HCT116 (cell line): ENCODE measurements around the gene HFM1. TPM values are rescaled to one million over a fixed set of nuclear protein-coding genes. Genes with fewer than 3 reads are reported as not detected.

ENCODE experiments used
- ATAC-seq: fragments of 200-7000 bp; cut with Tn5 transposase; 2 replicates; pipeline ENCODE4 v1.9.1; 2020; ENCODE audit warnings: mild to moderate bottlenecking, moderate library complexity
- BruUV-seq: library from RNA; stranded (reverse); fragments of 400-500 nt; replicated peaks from 2 replicates; lab custom pipeline; 2021; lab: Mats Ljungman, UMichigan
- CTCF ChIA-PET: fragments of 300-600 bp; sonication (Branson Sonifier 250); formaldehyde crosslinking; loops from one replicate; lab custom pipeline; 2021; ENCODE audit warnings: antibody characterized with exemption; lab: Charles Lee
- POLR2A ChIA-PET: fragments of 300-600, 350-600 bp; sonication (Branson Sonifier 250); formaldehyde crosslinking; loops from one replicate; lab custom pipeline; 2021; ENCODE audit warnings: antibody characterized with exemption; lab: Charles Lee
- RAD21 ChIA-PET, 2 experiments: fragments of 300-600 bp; sonication (Branson Sonifier 250); formaldehyde crosslinking; loops; one replicate each; lab custom pipeline; 2023; ENCODE audit warnings: low total read pairs in 2 of 2; ENCODE audit not compliant: uncharacterized antibody in 2 of 2, unreplicated experiment in 2 of 2, low non-redundant PET in 1 of 2; lab: Charles Lee
- DNase-seq: peaks from one replicate; pipeline ENCODE4 v3.0.0-alpha.2; 2010; ENCODE audit warnings: low read depth, low spot score
- H2AFZ ChIP-seq: fragments of 200-600 bp; shearing (Covaris generic), sonication (generic); 2 replicates; pipeline ENCODE4 v1.6.1; 2017; ENCODE audit warnings: low read depth, mixed run types, mixed read lengths, antibody characterized with exemption, low read length; ENCODE audit not compliant: poor library complexity, severe bottlenecking
- H3K27ac ChIP-seq: 2 replicates; pipeline ENCODE4 v1.5.1; 2012; ENCODE audit warnings: low read depth, low read length
- H3K27me3 ChIP-seq: fragments of 200-600 bp; sonication (generic); 2 replicates; pipeline ENCODE4 v1.6.1; 2016; ENCODE audit warnings: mixed run types, low read length, mixed read lengths; ENCODE audit not compliant: insufficient read depth
- H3K36me3 ChIP-seq, 2 experiments: fragments of 200-500 bp in 1 of 2; fragments of 200-600 bp in 1 of 2; sonication (Bioruptor generic) in 1 of 2; sonication (generic) in 1 of 2; 2 replicates each; pipeline versions ENCODE4 v1.5.1 to v1.6.1; 2014 to 2016; ENCODE audit warnings: low read length in 2 of 2, inconsistent platforms in 1 of 2, mixed read lengths in 1 of 2, mixed run types in 1 of 2; ENCODE audit not compliant: insufficient read depth in 2 of 2, control insufficient read depth in 1 of 2
- H3K4me1 ChIP-seq, 2 experiments: fragments of 200-600 bp in 1 of 2; sonication (generic) in 1 of 2; 2 replicates each; pipeline versions ENCODE4 v1.5.1 to v1.6.1; 2012 to 2017; ENCODE audit warnings: low read length in 2 of 2, inconsistent platforms in 1 of 2, mild to moderate bottlenecking in 1 of 2, mixed read lengths in 1 of 2, mixed run types in 1 of 2, moderate library complexity in 1 of 2; ENCODE audit not compliant: insufficient read depth in 2 of 2, control insufficient read depth in 1 of 2
- H3K4me2 ChIP-seq: fragments of 200-600 bp; sonication (generic); 2 replicates; pipeline ENCODE4 v1.6.1; 2017; ENCODE audit warnings: mixed run types, low read length, mixed read lengths
- H3K4me3 ChIP-seq, 2 experiments: fragments of 200-600 bp in 1 of 2; sonication (generic) in 1 of 2; replicated peaks in 1 of 2; 2 replicates each; pipeline ENCODE4 v1.5.1; 2011 to 2016; ENCODE audit warnings: low read length in 2 of 2, control low read depth in 1 of 2, low read depth in 1 of 2, mild to moderate bottlenecking in 1 of 2, mixed read lengths in 1 of 2, mixed run types in 1 of 2
- H3K79me2 ChIP-seq: fragments of 200-600 bp; sonication (generic); 2 replicates; pipeline ENCODE4 v1.6.1; 2017; ENCODE audit warnings: mild to moderate bottlenecking, mixed run types, low read length, moderate library complexity, mixed read lengths; ENCODE audit not compliant: insufficient read depth
- H3K9ac ChIP-seq: fragments of 200-600 bp; sonication (generic); 2 replicates; pipeline ENCODE4 v1.6.1; 2016; ENCODE audit warnings: low read length, mixed read lengths
- H3K9me2 ChIP-seq: fragments of 200-600 bp; sonication (generic), shearing (Covaris generic); 2 replicates; pipeline ENCODE4 v1.6.1; 2017; ENCODE audit warnings: mixed run types, mild to moderate bottlenecking, moderate library complexity; ENCODE audit not compliant: insufficient read depth
- H3K9me3 ChIP-seq, 2 experiments: fragments of 200-500 bp in 1 of 2; fragments of 200-600 bp in 1 of 2; sonication (Bioruptor generic) in 1 of 2; sonication (generic) in 1 of 2; 2 replicates each; pipeline ENCODE4 v1.6.1; 2014 to 2017; ENCODE audit warnings: low read length in 2 of 2, mixed read lengths in 2 of 2, inconsistent platforms in 1 of 2, low read depth in 1 of 2, mild to moderate bottlenecking in 1 of 2, mixed run types in 1 of 2, moderate library complexity in 1 of 2; ENCODE audit not compliant: control insufficient read depth in 1 of 2, insufficient read depth in 1 of 2
- H4K20me1 ChIP-seq: fragments of 200-600 bp; sonication (generic), shearing (Covaris generic); 2 replicates; pipeline ENCODE4 v1.6.1; 2017; ENCODE audit warnings: mixed run types, mild to moderate bottlenecking, moderate library complexity; ENCODE audit not compliant: insufficient read depth
- CTCF ChIP-seq, 3 experiments: fragments of 200-600 bp in 1 of 3; sonication (generic) in 1 of 3; IDR thresholded peaks in 2 of 3; conservative IDR thresholded peaks in 1 of 3; 2 replicates each; pipeline ENCODE4 v1.5.1; 2012 to 2017; ENCODE audit warnings: low read depth in 2 of 3, low read length in 2 of 3, antibody characterized with exemption in 1 of 3, borderline replicate concordance in 1 of 3, control low read depth in 1 of 3, mild to moderate bottlenecking in 1 of 3, mixed read lengths in 1 of 3, mixed run types in 1 of 3, moderate library complexity in 1 of 3; ENCODE audit not compliant: insufficient read depth in 1 of 3
- EGR1 ChIP-seq: IDR thresholded peaks from 2 replicates; pipeline ENCODE4 v1.6.1; 2012; ENCODE audit warnings: low read depth
- MAX ChIP-seq: IDR thresholded peaks from 2 replicates; pipeline ENCODE4 v1.6.1; 2012
- RAD21 ChIP-seq: IDR thresholded peaks from 2 replicates; pipeline ENCODE4 v1.6.1; 2012; ENCODE audit warnings: low read depth, mild to moderate bottlenecking
- REST ChIP-seq: IDR thresholded peaks from 2 replicates; pipeline ENCODE4 v1.6.1; 2012; ENCODE audit warnings: low read depth
- SIN3A ChIP-seq: IDR thresholded peaks from 2 replicates; pipeline ENCODE4 v1.6.1; 2012; ENCODE audit warnings: low read depth
- TCF7L2 ChIP-seq: IDR thresholded peaks from 2 replicates; pipeline ENCODE4 v1.7.0; 2011; ENCODE audit warnings: borderline replicate concordance, inconsistent platforms; ENCODE audit not compliant: insufficient read depth, insufficient read length; ENCODE audit errors: extremely low read depth
- intact Hi-C: fragments of 100-400 bp; cut with micrococcal nuclease; formaldehyde crosslinking; loops from 2 replicates; pipeline ENCODE4 v1.10.0; 2022
- total RNA-seq: library from RNA; stranded (reverse); gene quantifications from one replicate; pipeline ENCODE4 v1.2.1, GENCODE V29; 2021; ENCODE audit not compliant: unreplicated experiment

The HFM1 gene
- total RNA-seq, 1 experiment from 2014 or later = 0.07 TPM

GRCh38 chr1:91282695-91283420 lies 121.8 kb downstream of the HFM1 start:
- Histone ChIP-seq H4K20me1 (no peaks in the 10 kb centered on the region), H3K9me3 (no peaks in the 10 kb centered on the region), H3K4me3 (no peak overlapping the region), H3K9ac (no peak overlapping the region), H3K36me3 (no peaks in the 10 kb centered on the region), H3K4me1 (peaks cover 2 to 7% of the 10 kb centered on the region in 2 experiments; a peak in 2 of 4 replicates), H2AFZ (peak overlapping the region; percentile 77), H3K4me2 (peak overlapping the region; percentile 1; the same call in 1 of the 2 replicates), H3K27ac (no peak overlapping the region), H3K9me2 (no peaks in the 10 kb centered on the region), H3K27me3 (no peaks in the 10 kb centered on the region), H3K79me2 (no peaks in the 10 kb centered on the region)
- ChIA-PET CTCF (interaction anchor here (0.8 to 3.1 kb wide), 6 partner anchors 117 to 223 kb away, joined by 3 to 23 read pairs (median 5); partner anchors contain the start of genes CDC7 and HFM1), POLR2A (no interaction called here), RAD21 (no interaction called here)
- TF ChIP-seq TCF7L2 (no peak), CTCF (IDR thresholded peaks at IDR 0.05 in 2 of 3, conservative IDR thresholded peaks at IDR 0.05 in 1 of 3; ENCODE audit: borderline replicate concordance in 1 of 3, insufficient read depth in 1 of 3, low read depth in 2 of 3, low read length in 2 of 3) (peak; percentile 71 to 82 (median 80)), RAD21 (peak; percentile 90)
- BruUV-seq = no TSS peak
- ATAC-seq (peak; percentile 83), DNase-seq (peak; percentile 71)
- intact Hi-C loops = loop anchor here (1.0 to 10.0 kb wide), 5 partner anchors 117 to 1012 kb away; partner anchors contain the start of genes GLMN and RPAP2

- Histone ChIP-seq H3K9ac (no peak overlapping the region), H3K4me2 (no peak overlapping the region), H3K4me1 (peaks cover 2 to 7% of the 10 kb centered on the region in 2 experiments; a peak in 2 of 4 replicates), H3K9me2 (no peaks in the 10 kb centered on the region), H3K9me3 (no peaks in the 10 kb centered on the region), H3K27ac (no peak overlapping the region), H4K20me1 (no peaks in the 10 kb centered on the region), H3K79me2 (no peaks in the 10 kb centered on the region), H3K4me3 (no peak overlapping the region), H3K36me3 (no peaks in the 10 kb centered on the region), H2AFZ (peak overlapping the region; percentile 5), H3K27me3 (no peaks in the 10 kb centered on the region)
- no peak for ATAC-seq
- no peak for TF ChIP-seq REST
- no peak for TF ChIP-seq SIN3A
- TF ChIP-seq TCF7L2 = no peak
- TF ChIP-seq MAX = no peak
- no peak for TF ChIP-seq EGR1
- BruUV-seq = no TSS peak
- RAD21 ChIA-PET = no interaction called here
- intact Hi-C loops = loop anchor here (1.0 to 10.0 kb wide), 5 partner anchors 115 to 1013 kb away; partner anchors contain the start of genes GLMN and RPAP2
- no peak for DNase-seq
- CTCF ChIA-PET = interaction anchor here (2.6 kb wide), 1 partner anchor 123 kb away, joined by 14 read pairs; the partner anchor contains the start of gene HFM1
- POLR2A ChIA-PET = no interaction called here
Measured at GRCh38 chr1:91281782-91282181, 122.9 kb downstream of the HFM1 start.
